Osteoblast (primary cell): ENCODE results near the gene SLC25A6. TPM values are rescaled to one million over a fixed set of nuclear protein-coding genes. Genes with fewer than 3 reads are reported as not detected.
A peak's percentile ranks its signal among the peaks of the same experiment; 100 is the strongest.

Source experiments
- DNase-seq: peaks from one replicate; pipeline ENCODE4 v3.0.0; 2011; ENCODE audit warnings: low spot score, mixed read lengths; ENCODE audit not compliant: insufficient read length; ENCODE audit errors: missing footprints
- H2AFZ ChIP-seq: 2 replicates; pipeline ENCODE4 v1.6.0; 2011; ENCODE audit warnings: mild to moderate bottlenecking, low read length
- H3K27ac ChIP-seq: 2 replicates; pipeline ENCODE4 v1.5.1; 2011; ENCODE audit warnings: mild to moderate bottlenecking, low read depth, low read length, moderate library complexity
- H3K27me3 ChIP-seq: 2 replicates; pipeline ENCODE4 v1.6.0; 2012; ENCODE audit warnings: mild to moderate bottlenecking, control low read depth, inconsistent platforms, low read length, moderate library complexity; ENCODE audit not compliant: insufficient read depth
- H3K36me3 ChIP-seq: 2 replicates; pipeline ENCODE4 v1.5.1; 2011; ENCODE audit warnings: mild to moderate bottlenecking, low read length, control low read depth, moderate library complexity; ENCODE audit not compliant: insufficient read depth
- H3K4me1 ChIP-seq: 2 replicates; pipeline ENCODE4 v1.5.1; 2011; ENCODE audit warnings: mild to moderate bottlenecking, low read length, control low read depth, moderate library complexity; ENCODE audit not compliant: insufficient read depth
- H3K4me2 ChIP-seq: 2 replicates; pipeline ENCODE4 v1.6.0; 2011; ENCODE audit warnings: mild to moderate bottlenecking, low read length; ENCODE audit not compliant: insufficient read depth
- H3K4me3 ChIP-seq: fragments of 200-600 bp; sonication (generic); 3 replicates; pipeline ENCODE4 v1.5.1; 2012; ENCODE audit warnings: mild to moderate bottlenecking, low read length, inconsistent platforms; ENCODE audit not compliant: insufficient read depth
- H3K79me2 ChIP-seq: 2 replicates; pipeline ENCODE4 v1.6.0; 2012; ENCODE audit warnings: mild to moderate bottlenecking, low read length, control low read depth, inconsistent platforms; ENCODE audit not compliant: insufficient read depth
- H3K9me3 ChIP-seq: 2 replicates; pipeline ENCODE4 v1.5.1; 2011; ENCODE audit warnings: low read depth, low read length, control low read depth
- H4K20me1 ChIP-seq: 2 replicates; pipeline ENCODE4 v1.6.0; 2012; ENCODE audit warnings: mild to moderate bottlenecking, low read length, control low read depth; ENCODE audit not compliant: insufficient read depth
- CTCF ChIP-seq: IDR thresholded peaks from 2 replicates; pipeline ENCODE4 v1.5.1; 2011; ENCODE audit warnings: mild to moderate bottlenecking, low read depth, low read length, moderate library complexity; ENCODE audit errors: extremely low read depth
- total RNA-seq: library from RNA; depleted of rRNA; stranded (reverse); fragments of >200 nt; gene quantifications from 2 replicates; pipeline ENCODE4 v1.2.3, GENCODE V29; 2012

SLC25A6 gene
- total RNA-seq, 1 donor: 203 TPM

- Histone ChIP-seq H3K4me2 (peak overlapping the region; percentile 96), H2AFZ (peak overlapping the region; percentile 71), H3K4me1 (peaks cover 35% of the 10 kb centered on the region), H3K79me2 (peaks cover 60% of the 10 kb centered on the region), H3K36me3 (peaks cover 36% of the 10 kb centered on the region), H3K4me3 (peak overlapping the region; percentile 100), H3K27ac (peak overlapping the region; percentile 95), H3K27me3 (no peaks in the 10 kb centered on the region), H4K20me1 (peaks cover 57% of the 10 kb centered on the region), H3K9me3 (no peaks in the 10 kb centered on the region)
- peak; percentile 95 for DNase-seq
- TF ChIP-seq CTCF: no peak
Measured at GRCh38 chrX:1392376-1393068, 609 bp upstream of the SLC25A6 start.

GRCh38 chrX:1391370-1391706, 575 bp downstream of the SLC25A6 start:
- Histone ChIP-seq H2AFZ (no peak overlapping the region), H3K4me3 (peak overlapping the region; percentile 100), H3K27me3 (no peaks in the 10 kb centered on the region), H3K4me2 (peak overlapping the region; percentile 100), H3K36me3 (peaks cover 47% of the 10 kb centered on the region), H3K79me2 (peaks cover 71% of the 10 kb centered on the region), H3K27ac (peak overlapping the region; percentile 95), H3K4me1 (peaks cover 35% of the 10 kb centered on the region), H4K20me1 (peaks cover 64% of the 10 kb centered on the region), H3K9me3 (no peaks in the 10 kb centered on the region)
- peak; percentile 99 for DNase-seq
- TF ChIP-seq CTCF: no peak

- H3K27me3 ChIP-seq: no peaks in the 10 kb centered on the region
- peaks cover 69% of the 10 kb centered on the region for H4K20me1 ChIP-seq
- H3K27ac ChIP-seq: peak overlapping the region; percentile 95
- peaks cover 68% of the 10 kb centered on the region for H3K79me2 ChIP-seq
- TF ChIP-seq CTCF: no peak
- no peak for DNase-seq
- peak overlapping the region; percentile 100 for H3K4me3 ChIP-seq
- peaks cover 35% of the 10 kb centered on the region for H3K4me1 ChIP-seq
- H2AFZ ChIP-seq: no peak overlapping the region
- H3K4me2 ChIP-seq: peak overlapping the region; percentile 100
- H3K36me3 ChIP-seq: peaks cover 53% of the 10 kb centered on the region
- no peaks in the 10 kb centered on the region for H3K9me3 ChIP-seq
Measured at GRCh38 chrX:1390621-1391369, 1.1 kb downstream of the SLC25A6 start.

GRCh38 chrX:1389993-1390285, 2.0 kb downstream of the SLC25A6 start:
- Histone ChIP-seq H4K20me1 (peaks cover 67% of the 10 kb centered on the region), H3K9me3 (no peaks in the 10 kb centered on the region), H3K4me2 (no peak overlapping the region), H3K4me3 (no peak overlapping the region), H3K27me3 (no peaks in the 10 kb centered on the region), H2AFZ (no peak overlapping the region), H3K36me3 (peaks cover 61% of the 10 kb centered on the region), H3K4me1 (peaks cover 30% of the 10 kb centered on the region), H3K27ac (no peak overlapping the region), H3K79me2 (peaks cover 63% of the 10 kb centered on the region)
- no peak for TF ChIP-seq CTCF
- DNase-seq: no peak
